HL-60 (cell line): ENCODE results near the gene SPRR2D.

Experiments used
- DNase-seq, 2 experiments: peaks; one replicate each; pipeline ENCODE4 v3.0.0-alpha.2; 2010 to 2020; ENCODE audit warnings: low read depth in 1 of 2, low spot score in 1 of 2
- H3K27ac ChIP-seq: fragments of 250-450 bp; sonication (Bioruptor Pico); replicated peaks from 2 replicates; pipeline ENCODE4 v1.5.1; 2020; ENCODE audit warnings: mild to moderate bottlenecking, moderate library complexity
- H3K27me3 ChIP-seq: fragments of 250-450 bp; sonication (Bioruptor Pico); 2 replicates; pipeline ENCODE4 v1.5.1; 2021; ENCODE audit warnings: mild to moderate bottlenecking, moderate library complexity; ENCODE audit not compliant: insufficient read depth, poor library complexity, severe bottlenecking
- H3K4me3 ChIP-seq: replicated peaks from 2 replicates; pipeline ENCODE4 v1.5.1; 2011; ENCODE audit warnings: mild to moderate bottlenecking, control low read depth, low read length; ENCODE audit not compliant: insufficient read depth
- GABPA ChIP-seq: IDR thresholded peaks from 2 replicates; pipeline ENCODE4 v1.6.1; 2012; ENCODE audit warnings: low read depth
- POLR2AphosphoS5 ChIP-seq: IDR thresholded peaks from 2 replicates; pipeline ENCODE4 v1.6.1; 2012; ENCODE audit warnings: low read depth
- SPI1 ChIP-seq: IDR thresholded peaks from 2 replicates; pipeline ENCODE4 v1.6.1; 2012; ENCODE audit warnings: low read depth, mild to moderate bottlenecking, borderline replicate concordance
- TF ChIP-seq, protein P1 (sequence below): IDR thresholded peaks from 2 replicates; pipeline ENCODE4 v1.6.1; 2012; ENCODE audit warnings: low read depth; ENCODE audit not compliant: insufficient replicate concordance
- TF ChIP-seq, protein P2 (sequence below): IDR thresholded peaks from one replicate; pipeline ENCODE4 v1.5.1; 2011; ENCODE audit warnings: low read length, control low read depth, inconsistent platforms; ENCODE audit not compliant: insufficient read depth

The SPRR2D gene

DNA sequence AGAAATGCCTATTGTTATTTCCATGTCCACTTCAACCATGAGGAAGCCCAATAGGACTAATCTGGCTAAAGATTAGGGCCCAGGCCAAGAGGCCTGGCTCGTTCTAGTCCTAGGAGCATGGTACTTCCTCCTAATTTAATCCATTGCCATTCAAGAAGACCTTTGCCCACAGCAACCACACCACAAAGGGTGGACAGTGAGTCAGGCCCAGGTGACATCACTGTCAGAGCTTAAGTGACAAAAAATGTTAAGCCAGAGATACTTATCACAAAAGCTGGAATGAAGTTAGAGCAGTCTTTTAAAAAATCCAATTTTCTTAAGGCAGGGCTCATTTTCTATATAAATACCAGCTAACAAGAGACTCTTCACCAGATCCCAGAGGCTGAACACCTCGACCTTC, 39.5 kb downstream of the SPRR2D start, which contains the start of gene SPRR3:
Gene SPRR3, plus strand, starts transcription at position 368 of the 400 bp plus-strand sequence. CDS start 1,272 bp downstream, outside the sequence.
- no peak within 1 kb of the TSS for H3K27ac ChIP-seq

DNA sequence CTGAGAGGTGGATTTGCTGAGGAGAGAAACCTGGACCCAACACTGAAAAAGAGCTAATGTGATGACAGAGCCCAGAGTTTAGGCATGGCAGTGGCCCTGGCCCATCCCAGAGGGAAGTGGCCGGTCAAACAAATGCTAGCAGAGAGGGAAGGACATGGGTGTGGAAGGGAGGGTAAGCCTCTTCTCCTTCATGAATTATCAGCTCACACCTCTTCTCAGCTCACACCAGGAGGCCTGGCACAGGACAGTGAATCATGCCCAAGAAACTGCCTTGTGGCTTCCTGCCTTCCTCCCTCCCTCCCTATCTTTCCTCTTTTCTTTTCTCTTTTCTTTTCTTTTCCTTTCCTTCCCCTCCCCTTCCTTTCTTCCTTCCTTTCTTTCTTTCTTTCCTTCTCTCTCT, 40.6 kb downstream of the SPRR2D start:
- Histone ChIP-seq H3K27ac (no peak overlapping the region), H3K4me3 (no peak overlapping the region), H3K27me3 (no peaks in the 10 kb centered on the region)
- TF ChIP-seq, protein P1, sequence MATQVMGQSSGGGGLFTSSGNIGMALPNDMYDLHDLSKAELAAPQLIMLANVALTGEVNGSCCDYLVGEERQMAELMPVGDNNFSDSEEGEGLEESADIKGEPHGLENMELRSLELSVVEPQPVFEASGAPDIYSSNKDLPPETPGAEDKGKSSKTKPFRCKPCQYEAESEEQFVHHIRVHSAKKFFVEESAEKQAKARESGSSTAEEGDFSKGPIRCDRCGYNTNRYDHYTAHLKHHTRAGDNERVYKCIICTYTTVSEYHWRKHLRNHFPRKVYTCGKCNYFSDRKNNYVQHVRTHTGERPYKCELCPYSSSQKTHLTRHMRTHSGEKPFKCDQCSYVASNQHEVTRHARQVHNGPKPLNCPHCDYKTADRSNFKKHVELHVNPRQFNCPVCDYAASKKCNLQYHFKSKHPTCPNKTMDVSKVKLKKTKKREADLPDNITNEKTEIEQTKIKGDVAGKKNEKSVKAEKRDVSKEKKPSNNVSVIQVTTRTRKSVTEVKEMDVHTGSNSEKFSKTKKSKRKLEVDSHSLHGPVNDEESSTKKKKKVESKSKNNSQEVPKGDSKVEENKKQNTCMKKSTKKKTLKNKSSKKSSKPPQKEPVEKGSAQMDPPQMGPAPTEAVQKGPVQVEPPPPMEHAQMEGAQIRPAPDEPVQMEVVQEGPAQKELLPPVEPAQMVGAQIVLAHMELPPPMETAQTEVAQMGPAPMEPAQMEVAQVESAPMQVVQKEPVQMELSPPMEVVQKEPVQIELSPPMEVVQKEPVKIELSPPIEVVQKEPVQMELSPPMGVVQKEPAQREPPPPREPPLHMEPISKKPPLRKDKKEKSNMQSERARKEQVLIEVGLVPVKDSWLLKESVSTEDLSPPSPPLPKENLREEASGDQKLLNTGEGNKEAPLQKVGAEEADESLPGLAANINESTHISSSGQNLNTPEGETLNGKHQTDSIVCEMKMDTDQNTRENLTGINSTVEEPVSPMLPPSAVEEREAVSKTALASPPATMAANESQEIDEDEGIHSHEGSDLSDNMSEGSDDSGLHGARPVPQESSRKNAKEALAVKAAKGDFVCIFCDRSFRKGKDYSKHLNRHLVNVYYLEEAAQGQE, result no peak
- TF ChIP-seq POLR2AphosphoS5 (no peak), SPI1 (no peak), GABPA (no peak)
- TF ChIP-seq, protein P2, sequence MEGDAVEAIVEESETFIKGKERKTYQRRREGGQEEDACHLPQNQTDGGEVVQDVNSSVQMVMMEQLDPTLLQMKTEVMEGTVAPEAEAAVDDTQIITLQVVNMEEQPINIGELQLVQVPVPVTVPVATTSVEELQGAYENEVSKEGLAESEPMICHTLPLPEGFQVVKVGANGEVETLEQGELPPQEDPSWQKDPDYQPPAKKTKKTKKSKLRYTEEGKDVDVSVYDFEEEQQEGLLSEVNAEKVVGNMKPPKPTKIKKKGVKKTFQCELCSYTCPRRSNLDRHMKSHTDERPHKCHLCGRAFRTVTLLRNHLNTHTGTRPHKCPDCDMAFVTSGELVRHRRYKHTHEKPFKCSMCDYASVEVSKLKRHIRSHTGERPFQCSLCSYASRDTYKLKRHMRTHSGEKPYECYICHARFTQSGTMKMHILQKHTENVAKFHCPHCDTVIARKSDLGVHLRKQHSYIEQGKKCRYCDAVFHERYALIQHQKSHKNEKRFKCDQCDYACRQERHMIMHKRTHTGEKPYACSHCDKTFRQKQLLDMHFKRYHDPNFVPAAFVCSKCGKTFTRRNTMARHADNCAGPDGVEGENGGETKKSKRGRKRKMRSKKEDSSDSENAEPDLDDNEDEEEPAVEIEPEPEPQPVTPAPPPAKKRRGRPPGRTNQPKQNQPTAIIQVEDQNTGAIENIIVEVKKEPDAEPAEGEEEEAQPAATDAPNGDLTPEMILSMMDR, result no peak
- DNase-seq, result no peak

More for the DNA sequence above, 39.5 kb downstream of the SPRR2D start, which contains the start of gene SPRR3:
- DNase-seq, result no peak
- H3K4me3 ChIP-seq, result no peak within 1 kb of the TSS
- TF ChIP-seq, protein P1, result no peak
- TF ChIP-seq, protein P2, result no peak
- no peak for TF ChIP-seq GABPA
- TF ChIP-seq POLR2AphosphoS5, result no peak
- no peak for TF ChIP-seq SPI1
- no peaks in the 10 kb centered on the region for H3K27me3 ChIP-seq

DNA sequence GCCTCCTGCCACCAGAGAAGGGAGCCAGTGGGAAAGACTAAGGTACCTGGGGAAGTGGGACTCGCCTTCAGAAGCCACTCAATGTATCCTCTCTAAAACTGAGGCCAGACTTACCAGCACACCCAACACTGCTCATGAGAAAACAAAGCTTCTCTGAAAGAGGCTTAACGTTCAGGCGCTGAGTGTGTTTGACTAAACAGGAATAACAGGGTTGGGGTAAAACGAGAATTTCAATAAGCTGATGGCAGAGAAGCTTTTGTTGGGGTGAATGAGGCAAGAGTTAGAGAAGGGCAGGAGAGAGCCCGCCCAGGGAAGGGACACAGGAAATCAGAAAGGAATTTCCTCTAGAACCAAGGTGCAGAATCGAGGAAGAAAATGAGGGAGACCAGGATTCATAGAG, 41.1 kb downstream of the SPRR2D start:
- Histone ChIP-seq H3K27ac (no peak overlapping the region), H3K4me3 (no peak overlapping the region), H3K27me3 (no peaks in the 10 kb centered on the region)
- DNase-seq, result no peak
- TF ChIP-seq POLR2AphosphoS5 (no peak), GABPA (no peak), SPI1 (no peak)
- TF ChIP-seq, protein P2, result no peak
- TF ChIP-seq, protein P1, result no peak
